Prostate gland (tissue), 2 donors: ENCODE data around the gene COL9A3.

ENCODE experiments used
- POLR2A ChIP-seq: fragments of 450-650 bp; IDR thresholded peaks from one replicate; pipeline ENCODE4 v1.6.1; 2016; ENCODE audit warnings: antibody characterized with exemption, mild to moderate bottlenecking
- POLR2AphosphoS5 ChIP-seq: sonication (generic); formaldehyde crosslinking; IDR thresholded peaks from one replicate; pipeline ENCODE4 v1.6.1; 2017; ENCODE audit warnings: antibody characterized with exemption
- TF ChIP-seq, protein P1 (sequence below), 4 experiments: fragments of 200-600 bp in 2 of 4; fragments of 450-650 bp in 2 of 4; sonication (generic) in 2 of 4; IDR thresholded peaks; 1 replicate in 3 of 4; 2 replicates in 1 of 4; pipeline ENCODE4 v1.5.1; 2016 to 2019; ENCODE audit warnings: antibody characterized with exemption in 4 of 4, mild to moderate bottlenecking in 2 of 4, moderate library complexity in 2 of 4

DNA sequence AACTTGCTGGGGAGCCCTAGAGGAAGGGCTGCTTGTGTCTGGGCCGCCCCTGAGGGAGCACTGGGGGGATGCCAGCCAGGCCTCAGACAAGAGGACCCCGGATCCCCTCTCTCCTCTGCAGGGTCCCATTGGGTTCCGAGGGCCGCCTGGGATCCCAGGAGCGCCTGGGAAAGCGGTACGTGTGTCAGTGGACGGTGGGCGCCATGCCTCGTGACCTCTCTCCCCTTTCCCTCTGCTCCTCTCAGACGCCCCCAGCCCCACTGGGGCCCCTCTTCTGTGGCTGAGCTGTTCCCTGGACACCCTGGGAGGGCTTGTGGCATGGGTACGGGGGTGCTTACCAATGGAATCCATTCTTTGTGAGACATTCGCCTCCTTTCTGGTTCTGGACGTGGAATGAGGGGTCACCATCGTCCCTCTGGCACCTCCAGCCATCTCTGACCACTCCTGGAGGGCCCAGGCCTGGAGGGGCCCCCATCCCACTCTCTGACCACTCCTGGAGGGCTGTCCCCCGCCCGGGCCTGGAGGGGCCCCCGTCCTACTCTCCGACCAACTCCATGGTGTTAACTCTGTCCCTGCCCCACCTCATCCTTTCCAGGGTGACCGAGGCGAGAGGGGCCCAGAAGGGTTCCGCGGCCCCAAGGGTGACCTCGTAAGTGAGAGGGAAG is 9.9 kb downstream of the COL9A3 start:
- TF ChIP-seq POLR2AphosphoS5 (no peak), POLR2A (no peak)
- TF ChIP-seq, protein P1, sequence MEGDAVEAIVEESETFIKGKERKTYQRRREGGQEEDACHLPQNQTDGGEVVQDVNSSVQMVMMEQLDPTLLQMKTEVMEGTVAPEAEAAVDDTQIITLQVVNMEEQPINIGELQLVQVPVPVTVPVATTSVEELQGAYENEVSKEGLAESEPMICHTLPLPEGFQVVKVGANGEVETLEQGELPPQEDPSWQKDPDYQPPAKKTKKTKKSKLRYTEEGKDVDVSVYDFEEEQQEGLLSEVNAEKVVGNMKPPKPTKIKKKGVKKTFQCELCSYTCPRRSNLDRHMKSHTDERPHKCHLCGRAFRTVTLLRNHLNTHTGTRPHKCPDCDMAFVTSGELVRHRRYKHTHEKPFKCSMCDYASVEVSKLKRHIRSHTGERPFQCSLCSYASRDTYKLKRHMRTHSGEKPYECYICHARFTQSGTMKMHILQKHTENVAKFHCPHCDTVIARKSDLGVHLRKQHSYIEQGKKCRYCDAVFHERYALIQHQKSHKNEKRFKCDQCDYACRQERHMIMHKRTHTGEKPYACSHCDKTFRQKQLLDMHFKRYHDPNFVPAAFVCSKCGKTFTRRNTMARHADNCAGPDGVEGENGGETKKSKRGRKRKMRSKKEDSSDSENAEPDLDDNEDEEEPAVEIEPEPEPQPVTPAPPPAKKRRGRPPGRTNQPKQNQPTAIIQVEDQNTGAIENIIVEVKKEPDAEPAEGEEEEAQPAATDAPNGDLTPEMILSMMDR (IDR thresholded peaks at IDR 0.05) = no peak
